HK-2 (cell line): ENCODE measurements around the gene TENT5C.
A peak's percentile ranks its signal among the peaks of the same experiment; 100 is the strongest.

Experiments used
- DNase-seq: peaks from one replicate; pipeline ENCODE4 v3.0.0-alpha.2; 2018; ENCODE audit not compliant: unreplicated experiment

TENT5C gene

DNA sequence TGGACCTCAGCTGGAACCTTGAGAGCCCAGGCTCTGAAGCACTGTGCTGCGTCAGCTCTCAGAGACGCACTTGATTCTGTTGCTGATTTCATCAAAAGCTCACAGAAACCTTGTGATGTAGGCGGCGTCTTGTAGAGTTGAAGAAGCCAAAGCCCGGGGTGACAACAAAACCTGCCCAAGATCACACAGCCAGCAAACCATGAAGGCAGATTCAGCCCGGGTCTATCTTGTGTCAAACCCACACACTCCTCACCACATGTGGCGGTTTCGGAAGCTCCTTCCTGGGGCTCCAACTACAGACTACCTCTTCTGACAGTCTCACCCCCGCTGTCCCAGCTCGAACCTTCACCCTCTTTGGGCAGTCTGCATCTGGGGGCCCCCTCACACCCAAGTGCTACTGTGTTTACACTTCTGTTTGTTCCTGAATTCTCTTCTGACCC lies 50.4 kb downstream of the TENT5C start:
- no peak for DNase-seq

DNA sequence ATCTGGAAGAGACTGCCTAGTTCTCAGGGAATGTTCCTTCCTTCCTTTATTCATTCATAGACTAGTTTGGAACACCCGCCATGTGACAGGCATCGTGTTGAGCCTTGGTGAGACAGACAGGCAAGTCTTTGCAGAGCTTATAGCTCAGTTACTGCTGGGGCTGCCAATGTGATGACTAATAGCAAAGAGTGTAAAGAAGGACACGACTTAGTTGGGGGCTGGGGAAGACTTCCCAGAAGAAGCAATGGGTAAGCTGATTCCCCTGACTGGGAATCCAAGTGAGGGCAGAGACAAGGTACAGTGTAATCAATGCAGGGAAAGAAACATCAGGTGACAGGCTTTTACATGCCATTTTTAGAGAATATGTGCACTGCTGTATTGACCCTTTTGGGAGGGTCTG lies 51.2 kb downstream of the TENT5C start:
- peak; percentile 42 for DNase-seq

DNA sequence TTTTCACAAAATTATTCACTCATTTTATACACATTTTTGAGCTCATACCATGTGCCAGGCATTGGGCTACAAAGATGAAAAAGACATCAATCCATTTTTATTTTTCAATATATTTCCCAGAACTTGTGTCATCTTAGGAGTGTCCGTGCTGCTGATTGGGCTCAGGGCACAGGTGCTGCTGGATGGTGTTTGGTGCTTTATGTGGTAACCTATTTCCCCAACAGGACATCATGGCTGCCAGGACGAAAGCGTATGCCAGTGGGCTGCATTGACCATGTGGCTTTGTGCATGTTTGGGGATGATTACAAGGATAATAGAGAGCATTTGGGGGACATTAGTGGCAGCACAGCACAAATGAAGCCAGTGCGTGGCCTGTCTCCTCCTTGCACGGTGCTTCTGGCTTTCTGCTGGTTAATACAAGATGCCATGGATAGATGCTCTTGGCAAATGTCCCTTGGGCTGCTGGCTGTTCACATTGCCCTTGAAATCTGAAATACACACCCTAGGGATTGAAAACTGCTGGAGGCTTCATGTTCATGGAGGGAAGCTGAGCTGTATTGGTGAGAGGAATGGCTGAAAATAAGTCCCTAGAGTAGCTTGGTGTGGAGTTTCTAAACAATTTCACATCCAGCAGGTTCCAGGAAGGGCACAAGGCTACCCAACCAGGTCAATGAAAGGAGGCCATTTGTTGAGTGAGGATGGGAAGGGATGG lies 52.3 kb downstream of the TENT5C start:
- no peak for DNase-seq

DNA sequence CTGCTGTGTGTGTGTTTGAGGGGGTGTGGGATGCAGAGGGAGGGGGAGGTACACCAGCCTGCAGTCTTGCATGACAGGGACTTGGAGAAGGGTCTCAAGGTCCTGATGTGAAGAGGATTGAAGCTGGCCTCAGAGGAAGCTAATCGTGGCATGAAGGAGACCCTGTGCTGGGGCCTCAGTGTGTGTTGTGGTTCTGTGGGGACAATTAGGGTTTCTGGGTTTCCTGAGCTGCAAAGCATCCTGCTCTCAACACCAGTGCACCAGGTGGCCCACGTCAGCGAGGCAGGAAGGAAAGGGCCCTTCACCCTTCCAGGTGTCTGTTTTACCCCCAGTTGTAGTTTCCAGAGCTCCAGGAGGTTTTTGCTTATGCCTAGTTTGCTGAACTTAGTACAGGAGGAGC lies 52.8 kb downstream of the TENT5C start:
- DNase-seq, result no peak

DNA sequence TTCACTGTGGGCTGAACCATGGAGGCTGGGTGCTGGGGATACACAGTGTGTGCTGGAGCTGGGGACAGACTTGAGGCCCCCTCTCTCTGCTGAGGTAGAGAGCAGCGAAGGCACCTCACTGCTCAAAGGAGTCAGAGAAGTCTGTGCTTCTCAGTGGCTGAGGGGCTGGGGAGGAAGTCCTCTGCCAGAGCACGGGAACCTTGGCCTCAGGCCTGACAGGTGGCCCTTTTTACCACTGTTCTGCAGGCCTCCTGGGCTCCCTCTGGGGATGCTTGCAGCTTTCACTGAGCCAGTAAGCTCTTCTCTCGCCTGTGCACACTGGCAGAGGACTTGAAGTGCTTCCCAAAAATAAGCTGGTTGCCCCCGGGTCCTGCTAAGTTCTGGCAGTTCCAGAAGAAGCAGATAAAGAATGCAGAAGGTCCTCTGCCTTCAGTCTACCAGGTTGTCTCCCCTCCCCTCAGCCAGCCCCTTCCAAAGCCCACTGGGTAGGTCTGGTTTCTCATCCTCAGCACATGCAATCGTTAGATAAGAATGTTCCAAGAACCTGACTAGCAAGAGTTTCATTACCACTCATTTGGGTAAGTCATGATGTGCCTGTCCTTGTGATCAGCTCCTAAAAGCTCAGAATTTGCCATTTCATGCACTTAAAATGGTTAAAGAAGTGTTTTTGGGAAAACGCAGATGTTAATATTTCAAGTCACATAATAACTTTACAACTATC lies 53.9 kb downstream of the TENT5C start:
- DNase-seq, result no peak

DNA sequence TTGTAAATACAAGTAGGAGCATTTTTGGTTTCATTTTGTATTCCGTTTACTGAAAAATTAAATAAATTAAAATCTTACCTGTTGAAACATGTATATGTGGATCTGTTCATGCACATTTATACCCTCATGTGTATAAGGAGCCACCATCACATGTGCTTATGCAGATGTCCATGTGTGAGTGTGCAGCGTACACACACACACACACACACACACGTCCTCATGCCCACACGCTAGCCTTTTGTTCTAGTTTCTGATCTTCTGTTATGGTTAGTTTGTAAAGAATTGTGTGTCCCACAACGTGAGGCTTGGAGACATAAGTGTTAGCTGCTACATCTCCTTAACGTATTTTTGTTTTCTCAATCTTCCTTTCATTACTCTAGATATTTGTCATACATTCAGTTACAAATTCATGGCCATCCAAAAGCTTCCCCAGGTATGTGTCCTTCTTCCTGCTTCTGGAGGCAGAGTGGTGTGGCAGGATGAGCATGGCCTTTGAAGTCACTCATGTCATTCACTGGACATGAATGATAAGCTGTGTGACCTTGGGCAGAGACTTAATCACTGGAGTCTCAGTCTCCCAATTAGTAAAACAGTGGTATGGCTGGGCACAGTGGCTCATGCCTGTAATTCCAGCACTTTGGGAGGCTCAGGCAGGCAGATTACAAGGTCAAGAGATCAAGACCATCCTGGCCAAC lies 54.6 kb downstream of the TENT5C start:
- no peak for DNase-seq

DNA sequence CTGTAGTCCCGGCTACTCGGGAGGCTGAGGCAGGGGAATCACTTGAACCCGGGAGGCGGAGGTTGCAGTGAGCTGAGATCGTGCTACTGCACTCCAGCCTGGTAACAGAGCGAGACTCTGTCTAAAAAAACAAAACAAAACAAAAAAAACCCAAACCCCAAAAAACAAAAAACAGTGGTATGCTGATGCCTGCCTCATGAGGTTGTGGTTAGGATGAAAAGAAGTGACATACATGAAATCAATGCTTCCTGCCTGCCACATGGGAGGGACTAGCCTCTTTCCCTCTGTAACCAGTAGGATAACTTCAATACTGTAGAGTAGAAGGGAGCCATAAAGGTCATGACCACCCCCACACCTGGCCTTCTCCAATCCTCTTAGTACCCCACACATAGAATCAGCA lies 55.2 kb downstream of the TENT5C start:
- no peak for DNase-seq

DNA sequence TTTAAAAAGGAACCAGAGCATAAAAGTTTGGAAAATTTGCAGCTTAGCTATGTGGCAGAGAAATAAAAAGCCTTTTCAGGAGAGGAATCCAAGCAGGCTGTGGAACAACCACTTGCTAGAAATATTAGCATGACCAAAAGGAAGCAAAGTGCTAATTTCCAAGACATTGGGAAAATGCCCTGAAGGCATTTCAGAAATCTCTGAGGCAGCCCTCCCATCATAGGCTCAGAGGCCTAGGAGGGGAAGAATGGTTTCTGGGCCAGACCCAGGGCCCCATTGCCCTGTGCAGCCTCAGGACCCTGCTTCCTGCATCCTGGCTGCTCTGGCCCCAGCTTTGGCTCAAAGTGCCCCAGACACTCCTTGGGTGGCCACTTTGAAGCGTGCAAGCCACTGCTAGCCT lies 56.8 kb downstream of the TENT5C start:
- DNase-seq, result no peak

DNA sequence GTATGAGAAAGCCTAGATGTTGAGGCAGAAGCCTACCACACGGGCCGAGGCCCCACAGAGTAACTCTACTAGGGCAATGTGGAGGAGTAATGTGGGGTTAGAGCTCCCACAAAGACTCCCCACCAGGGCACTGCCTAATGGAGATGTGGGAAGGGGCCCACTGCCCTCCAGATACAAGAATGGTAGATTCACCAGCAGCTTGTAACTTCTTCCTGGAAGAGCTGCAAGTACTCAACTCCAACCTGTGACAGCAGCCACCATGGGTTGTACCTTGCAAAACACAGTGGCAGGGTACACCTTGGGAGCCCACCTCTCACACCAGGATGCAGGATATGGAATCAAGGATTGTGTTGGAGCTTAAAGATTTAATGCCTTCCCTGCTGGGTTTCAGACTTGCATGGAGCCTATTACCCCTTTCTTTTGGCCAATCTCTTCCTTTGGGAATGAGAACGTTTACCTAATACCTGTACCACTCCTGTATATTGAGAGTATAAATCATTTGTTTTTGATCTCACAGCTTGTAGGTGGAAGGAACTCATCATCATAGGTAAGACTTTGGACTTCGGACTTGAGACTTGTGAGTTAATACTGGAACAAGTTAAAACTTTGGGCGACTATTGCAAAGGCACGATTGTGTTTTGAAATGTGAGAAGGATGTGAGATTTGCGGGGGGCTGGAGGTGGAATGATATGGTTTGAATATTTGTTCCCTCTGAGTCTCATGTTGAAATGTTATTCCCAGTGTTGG lies 57.5 kb downstream of the TENT5C start:
- DNase-seq, result no peak

DNA sequence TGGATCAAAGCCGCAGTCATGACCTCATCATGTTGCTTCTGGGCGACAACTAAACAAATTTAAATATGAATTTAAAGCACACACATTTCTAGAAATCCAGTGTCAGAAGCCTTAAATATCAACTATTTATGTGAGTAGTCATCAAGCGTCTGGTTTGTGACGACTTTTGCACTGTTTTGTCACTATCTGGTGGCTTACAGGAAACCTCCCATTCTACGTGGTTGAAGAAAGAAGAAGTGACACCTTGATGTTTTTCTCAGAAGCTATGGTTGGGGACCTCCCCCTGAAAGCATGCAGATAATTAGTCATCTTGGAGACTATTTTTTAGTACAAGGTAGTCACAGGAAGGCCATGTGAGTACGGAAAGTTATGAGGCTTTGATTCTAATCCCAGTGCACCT lies 58.5 kb downstream of the TENT5C start:
- DNase-seq, result no peak

DNA sequence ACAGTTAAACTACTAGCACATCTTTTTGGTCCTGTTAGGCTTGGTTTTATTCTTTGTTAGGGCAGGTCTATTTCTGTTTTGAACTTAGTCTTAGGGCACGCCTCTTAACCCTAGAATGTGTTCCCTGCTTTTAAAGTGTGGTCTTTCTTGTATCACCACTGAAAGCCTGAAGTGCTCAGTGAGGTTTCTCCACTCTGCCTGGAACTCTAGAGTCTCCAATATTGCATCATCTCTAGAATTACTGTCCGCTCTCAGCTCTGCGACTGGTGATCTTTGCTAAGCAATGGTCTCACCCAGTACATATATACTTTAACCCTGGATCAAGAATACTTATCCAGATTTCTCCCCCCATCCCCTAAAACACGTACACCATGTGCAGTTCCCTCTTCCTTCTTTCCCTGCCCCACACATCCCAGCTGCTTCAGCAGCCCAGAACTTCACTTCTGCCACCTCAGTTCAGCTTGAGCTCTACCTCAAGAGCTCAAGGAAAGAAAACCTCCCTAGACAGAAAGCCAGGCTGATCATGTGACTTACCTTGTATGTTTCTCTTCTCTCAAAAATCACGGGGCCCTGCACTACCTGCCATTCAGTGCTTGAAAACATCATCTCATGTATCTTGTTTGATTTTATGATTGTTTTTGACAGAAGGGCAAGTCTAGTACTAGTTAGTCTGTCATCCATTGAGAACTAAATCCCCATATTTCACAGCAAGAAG lies 59.9 kb downstream of the TENT5C start:
- DNase-seq, result no peak

DNA sequence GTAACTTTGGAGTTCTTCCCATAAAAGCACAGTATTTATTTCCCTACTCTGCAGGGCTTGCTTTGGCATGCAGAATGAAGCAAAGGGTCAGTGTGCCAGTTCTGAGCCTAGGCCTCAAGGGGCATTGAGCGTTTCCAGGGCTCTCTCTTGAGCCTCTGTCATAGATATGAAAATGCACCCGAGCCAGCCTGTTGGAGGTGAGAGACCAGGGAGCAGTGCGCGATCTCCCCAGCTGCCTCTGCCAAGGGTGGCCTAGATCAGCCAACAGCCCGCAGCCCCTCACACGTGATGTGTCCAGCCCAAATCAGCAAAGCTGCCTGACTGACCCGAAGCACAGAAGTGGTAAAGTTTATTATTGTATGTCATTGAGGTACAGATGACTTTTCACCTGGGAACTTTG lies 63.7 kb downstream of the TENT5C start:
- no peak for DNase-seq

DNA sequence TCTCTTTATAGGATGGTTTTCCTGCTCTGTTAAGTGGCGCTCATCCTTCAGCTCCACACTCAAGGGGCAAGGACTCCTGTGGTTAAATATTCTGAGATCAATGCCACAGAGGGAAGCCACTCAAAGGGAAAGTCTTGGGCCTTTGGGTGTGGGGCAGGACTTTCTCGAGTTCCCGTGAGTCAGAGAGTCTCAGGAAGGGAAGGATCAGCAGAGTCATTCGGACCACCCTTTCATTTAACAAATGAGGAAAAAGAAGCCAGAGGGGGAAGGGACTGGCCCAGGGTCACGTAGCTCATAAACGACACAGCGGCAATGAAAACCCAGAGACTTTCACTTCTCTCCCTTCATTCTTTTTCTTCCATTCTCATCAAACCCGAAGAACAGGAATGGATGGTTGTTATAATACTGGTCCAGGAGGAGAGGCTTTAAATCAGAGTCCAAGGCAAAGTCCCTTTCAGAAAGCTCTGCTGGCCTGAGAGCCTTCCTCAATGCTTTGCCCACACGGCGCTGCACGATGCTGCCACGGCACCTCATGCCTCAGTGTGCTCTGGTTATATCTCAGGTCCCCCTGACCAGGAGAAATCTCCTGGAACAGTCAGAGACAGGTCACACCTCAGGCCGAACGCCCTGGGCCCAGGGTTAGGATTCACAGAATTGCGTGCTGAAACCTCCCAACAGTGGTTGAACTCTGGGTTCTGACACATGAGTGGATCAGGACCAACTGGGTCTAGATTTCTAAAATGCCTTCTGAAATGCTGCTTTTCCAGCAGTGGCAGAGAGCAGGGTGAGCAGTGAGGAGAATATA lies 65.3 kb downstream of the TENT5C start:
- no peak for DNase-seq

DNA sequence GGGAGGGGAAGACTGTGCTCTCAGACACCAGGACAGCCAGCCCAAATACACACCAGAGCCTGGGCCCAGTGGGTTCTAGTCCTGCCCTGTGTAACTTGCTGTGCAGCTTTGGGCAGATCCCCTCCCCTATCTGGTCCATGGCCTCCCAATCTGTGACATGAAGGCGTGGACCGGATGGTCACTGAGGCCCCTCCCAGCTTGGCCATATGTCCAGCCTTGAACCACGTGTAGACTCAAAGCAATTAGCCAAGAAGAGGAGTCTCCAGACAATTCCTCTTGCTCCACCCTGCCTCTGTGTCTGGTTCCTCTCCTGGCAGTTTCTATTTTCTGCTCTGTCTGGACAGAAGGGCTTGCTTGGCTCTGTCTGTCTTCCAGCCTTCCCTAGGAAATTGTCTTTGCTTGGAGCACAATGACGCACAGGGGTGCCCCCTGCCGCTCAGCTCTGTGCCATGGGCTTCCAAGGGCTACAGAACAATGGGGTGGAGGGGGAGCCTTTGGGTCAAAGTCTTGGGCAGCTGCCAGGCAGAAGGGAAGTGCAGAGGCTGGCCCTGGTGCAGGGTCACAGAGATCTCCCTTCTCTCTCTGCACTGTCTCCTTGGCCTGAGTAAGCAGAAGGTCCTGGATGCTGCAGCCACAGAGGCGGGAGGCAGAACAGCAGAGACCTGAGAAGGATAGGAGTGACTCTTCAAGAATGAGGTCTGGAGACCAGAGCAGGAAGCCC lies 66.1 kb downstream of the TENT5C start:
- no peak for DNase-seq

DNA sequence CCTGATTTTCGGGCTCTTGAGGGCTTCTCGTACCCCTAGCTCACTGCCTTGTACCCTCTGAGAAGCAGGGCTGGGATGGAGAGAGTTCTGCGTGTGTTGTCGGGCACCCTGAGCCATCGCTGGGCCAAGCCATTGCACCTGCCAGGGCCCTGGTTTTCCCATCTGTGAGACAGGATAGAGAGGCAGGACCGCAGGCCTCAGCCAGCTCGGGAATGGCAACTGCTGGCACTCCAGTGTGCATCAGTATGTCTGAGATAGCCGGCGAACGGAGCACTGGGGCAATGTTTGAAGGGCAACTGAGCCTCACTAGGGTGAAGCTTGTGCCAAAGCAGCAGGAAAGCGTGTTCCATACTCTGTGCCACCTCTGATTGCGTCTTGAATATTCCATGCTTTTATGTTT lies 66.9 kb downstream of the TENT5C start:
- DNase-seq, result no peak

DNA sequence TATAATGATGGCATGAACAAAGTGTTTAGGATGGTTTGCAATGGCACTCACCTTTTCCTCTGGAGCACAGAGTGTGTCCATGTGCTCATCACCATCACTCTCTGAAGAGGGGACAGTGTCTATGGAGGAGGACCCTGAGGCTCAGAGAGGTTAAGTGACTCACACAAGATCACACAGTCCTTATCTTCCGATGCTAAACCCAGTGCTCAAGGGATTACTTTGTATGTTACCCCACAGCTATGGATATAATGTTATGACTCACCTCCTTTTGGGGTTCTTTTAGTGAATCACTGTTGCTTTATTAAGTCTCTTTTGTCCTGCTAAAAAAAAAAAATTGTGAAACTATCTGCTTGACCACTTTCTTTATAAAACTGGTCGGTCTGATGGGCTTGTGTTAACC lies 67.6 kb downstream of the TENT5C start:
- no peak for DNase-seq

DNA sequence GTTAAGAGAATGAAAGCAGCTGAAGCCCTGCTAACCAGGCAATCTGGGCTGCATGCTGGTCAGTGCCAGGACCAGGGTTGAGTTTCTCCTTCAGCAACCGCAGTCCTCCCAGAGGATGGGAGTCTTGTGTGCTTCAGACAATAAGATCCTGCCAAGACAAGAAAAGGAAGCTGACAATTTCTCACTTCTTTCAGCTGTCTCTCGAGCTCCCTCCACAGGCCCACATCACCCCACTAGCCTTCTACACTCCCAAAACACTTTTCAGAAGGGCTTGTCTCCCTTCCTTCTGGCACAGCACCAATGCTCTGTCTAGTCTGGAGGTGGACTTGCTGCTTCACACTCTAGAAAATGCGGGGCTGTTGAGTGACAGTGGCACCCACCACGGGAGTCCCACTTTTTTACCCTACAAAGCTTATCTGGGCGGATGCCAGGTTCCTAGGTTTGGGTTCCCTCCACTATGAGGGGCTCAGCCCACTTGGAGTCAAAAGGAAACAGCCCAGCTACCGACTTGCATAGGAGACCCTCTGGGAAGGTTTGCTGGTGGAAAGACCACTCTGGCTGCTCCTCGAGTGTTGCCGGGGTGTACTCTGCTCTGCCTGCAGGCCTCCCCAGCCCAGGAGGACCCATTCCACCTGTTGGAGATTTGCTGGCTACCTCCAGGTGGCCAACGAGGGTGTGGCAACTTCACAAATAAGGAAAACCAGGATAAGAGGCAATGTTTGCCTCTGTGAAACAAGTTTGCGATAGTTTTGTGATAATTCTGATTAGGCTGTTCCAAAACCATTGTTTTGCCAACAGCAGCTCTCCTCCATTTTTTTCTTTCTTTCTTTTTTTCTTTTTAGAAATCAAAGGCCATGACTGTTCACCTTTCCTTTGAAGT lies 68.9 kb downstream of the TENT5C start:
- DNase-seq, result no peak

DNA sequence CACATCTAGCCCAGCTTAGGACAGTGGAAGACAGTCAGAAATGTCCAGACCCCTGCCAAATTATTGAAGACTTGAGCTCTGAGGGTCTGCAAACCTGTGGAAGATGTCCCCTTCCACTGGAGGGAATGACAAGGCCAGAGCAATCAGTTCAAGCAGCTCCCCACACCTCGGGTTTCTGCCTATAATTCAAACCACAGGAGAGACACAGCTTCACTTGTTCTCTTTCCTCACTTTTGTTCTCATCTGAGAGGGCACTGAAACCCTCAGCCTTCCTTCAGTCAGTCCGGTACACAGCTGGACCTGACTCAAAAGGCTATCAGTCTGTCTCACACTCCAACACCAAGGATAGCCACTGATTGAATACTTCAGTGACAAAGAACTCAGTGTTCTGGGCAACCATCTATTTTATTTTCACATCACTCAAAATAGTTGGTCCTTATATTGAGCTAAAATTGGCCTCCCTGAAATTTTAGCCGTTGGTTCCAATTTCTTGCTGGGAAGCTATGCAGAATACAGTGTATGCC lies 70.1 kb downstream of the TENT5C start:
- no peak for DNase-seq

DNA sequence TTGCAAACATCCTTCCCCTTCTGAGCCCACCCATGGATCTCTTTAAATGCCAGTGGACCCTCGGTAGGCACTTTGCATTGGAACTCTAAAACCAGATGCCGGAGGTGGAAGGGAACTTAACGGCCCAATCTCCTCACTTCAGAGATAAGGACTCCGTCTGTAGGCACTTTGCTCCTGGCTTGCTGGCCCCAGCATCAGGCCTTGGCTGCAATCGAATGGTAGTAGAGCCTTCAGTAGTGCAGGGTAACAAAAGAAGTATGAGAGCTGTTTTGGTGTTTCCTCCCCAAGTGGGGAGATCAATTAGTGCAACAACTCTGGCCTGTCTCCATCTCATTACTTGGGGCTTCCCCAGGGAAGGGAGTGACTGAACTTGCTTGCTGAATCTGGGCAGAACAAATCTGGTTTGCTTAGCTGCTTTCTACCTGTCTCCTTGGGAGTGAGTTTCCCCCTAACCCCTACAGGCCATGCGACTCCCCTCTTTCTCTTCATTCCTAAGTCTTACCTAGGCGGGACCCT lies 70.8 kb downstream of the TENT5C start:
- DNase-seq, result no peak
